Stimulated activated CD8-positive, alpha-beta memory T cell treated with anti-CD3 and anti-CD28 coated beads, Interleukin-15, amount 100 ng/mL, for 48 hours (primary cell): ENCODE measurements around the gene HEATR5A.
"Not testable (repeated sequence)": the region's sequence is repeated elsewhere in the genome, so short reads cannot be mapped to it uniquely, and the experiment has no call there.

ENCODE experiments used
- DNase-seq, 2 donors: peaks; one replicate each; pipeline ENCODE4 v3.0.0-alpha.2; 2020; ENCODE audit warnings: low read depth in 2 of 2

HEATR5A gene

DNA sequence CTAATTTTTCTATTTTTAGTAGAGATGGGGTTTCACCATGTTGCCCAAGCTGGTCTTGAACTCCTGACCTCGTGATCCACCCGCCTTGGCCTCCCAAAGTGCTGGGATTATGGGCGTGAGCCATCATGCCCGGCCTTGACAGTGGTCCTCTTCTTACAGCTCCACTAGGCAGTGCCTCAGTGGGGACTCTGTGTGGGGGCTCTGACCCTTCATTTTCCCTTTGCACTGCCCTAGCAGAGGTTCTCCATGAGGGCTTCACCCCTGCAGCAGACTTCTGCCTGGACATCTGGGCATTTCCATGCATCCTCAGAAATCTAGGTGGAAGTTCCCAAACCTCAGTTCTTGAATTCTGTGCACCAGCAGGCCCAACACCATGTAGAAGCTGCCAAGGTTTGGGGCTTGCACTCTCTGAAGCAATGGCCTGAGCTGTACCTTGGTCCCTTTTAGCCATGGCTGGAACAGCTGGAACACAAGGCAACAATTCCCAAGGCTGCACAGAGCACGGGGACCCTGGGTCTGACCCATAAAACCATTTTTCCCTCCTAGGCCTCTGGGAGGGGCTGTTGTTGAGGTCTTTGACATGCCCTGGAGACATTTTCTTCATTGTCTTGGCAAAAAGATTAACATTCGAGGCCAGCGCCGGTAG, 90.4 kb downstream of the HEATR5A start:
- DNase-seq = not testable (repeated sequence)

- DNase-seq = no peak
Measured at GRCh38 chr14:31326111-31326510, 94.2 kb downstream of the HEATR5A start.

DNA sequence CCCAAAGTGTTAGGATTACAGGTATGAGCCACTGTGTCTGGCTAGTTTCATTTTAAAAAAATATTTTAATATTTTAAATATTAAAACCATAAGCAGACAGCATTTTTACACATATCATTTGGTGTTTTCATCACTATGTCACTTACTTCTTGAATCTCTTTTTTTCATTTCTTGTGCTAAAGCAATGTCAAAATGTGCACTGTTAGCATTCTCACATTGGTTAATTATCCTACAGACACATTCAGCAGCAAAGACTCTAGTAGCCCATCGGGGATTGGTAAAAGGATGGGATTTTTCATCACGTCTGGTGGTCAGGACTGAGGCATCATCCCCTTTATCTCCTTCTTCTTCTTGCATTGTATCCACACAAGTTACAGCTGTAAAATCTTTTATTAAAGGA, 96.9 kb downstream of the HEATR5A start:
- DNase-seq = no peak

DNA sequence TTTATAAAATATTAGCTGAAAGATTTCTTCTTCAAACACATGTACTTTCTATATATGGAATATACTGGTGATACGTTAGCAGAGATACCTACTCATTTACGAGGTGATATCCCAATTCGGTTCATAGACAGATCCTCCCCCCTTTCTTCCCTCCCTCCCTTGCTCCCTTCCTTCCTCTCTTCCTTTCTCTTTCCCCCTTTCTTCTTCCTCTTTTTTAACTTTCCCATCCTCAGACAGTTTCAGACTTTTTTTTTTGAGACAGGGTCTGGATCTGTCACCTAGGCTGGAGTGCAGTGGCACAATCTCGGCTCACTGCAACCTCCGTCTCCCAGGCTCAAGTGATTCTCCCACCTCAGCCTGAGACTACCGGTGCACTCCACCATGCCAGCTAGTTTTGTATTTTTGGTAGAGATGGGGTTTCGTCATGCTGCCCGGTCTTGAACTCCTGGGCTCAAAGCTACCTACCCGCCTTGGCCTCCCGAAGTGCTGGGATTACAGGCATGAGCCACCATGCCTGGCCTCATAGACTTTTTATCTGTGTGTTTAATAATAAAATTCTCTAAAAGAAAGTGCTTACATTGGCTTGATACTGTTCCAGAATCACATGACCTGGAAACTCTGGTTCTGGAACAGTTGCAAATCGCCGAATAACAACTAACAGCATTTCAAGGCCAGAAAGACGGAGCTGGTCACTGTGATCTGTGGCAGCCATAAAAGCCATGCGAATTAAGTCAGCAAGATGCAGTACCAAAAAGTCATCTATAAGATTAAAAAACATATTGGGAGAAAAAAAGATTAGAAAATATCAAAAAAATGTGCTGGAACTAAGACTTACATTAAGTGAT, 99.2 kb downstream of the HEATR5A start:
- DNase-seq = no peak

DNA sequence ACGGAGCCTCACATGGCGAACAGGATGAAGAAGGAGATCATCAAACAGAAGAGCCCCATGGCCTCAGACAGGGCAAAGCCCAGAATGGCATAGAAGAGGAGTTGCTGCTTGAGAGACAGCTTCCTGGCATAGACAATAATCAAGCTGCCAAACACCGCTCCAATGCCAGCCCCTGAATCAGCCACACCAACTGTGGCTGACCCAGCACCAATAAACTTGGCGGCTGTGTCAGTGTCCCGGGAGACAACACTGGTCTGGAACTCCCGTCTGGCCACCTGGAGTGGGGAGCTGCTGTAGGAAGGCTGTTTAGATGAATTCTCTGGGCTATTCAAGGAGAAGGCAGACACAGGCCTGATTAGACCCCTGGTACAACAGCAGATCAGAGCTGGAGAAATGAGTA, 100.1 kb downstream of the HEATR5A start:
- DNase-seq = no peak

GRCh38 chr14:31319701-31320100, 100.6 kb downstream of the HEATR5A start:
- no peak for DNase-seq

DNA sequence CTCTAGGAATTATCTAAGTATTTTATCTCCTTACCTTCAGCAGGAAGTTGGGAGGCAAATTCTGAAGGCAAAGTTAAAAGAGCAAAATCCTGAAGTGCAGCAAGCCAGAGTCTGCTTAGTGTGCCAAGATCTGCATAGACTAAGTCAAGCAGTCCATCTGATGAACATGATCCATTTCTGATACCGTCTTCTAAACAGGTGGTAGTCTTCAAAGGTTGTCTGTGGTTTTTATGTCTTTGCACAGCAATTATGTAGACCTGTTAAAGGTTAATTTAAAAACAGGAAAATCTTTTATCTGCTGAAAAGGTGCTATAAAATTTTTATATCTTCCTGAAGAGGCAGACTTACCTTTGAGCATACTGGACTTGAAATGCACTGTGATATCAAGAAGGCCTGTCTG, 107.4 kb downstream of the HEATR5A start:
- DNase-seq = no peak

GRCh38 chr14:31312370-31312769, 108.0 kb downstream of the HEATR5A start:
- DNase-seq = not testable (repeated sequence)

GRCh38 chr14:31307618-31308017, 112.7 kb downstream of the HEATR5A start:
- DNase-seq = no peak

GRCh38 chr14:31307198-31307597, 113.2 kb downstream of the HEATR5A start:
- no peak for DNase-seq

DNA sequence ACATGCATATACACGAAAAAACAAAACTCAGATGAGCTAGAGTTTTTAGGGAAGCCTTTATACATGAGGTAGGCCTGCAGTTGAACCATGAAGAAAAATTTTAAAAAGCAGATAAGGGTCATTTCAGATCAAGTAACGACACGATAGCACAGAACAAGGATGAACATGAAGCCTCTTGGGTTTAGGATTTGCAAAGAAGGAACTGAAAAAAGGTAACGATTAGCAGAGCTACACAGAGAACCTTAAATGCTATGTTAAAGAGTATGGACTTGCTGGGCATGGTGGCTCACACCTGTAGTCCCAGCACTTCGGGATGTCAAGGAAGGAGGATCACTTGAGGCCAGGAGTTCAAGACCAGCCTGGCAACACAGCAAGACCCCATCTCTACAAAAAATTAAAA, 116.7 kb downstream of the HEATR5A start:
- DNase-seq = no peak

- DNase-seq = no peak
Measured at GRCh38 chr14:31300883-31301282, 119.5 kb downstream of the HEATR5A start.

DNA sequence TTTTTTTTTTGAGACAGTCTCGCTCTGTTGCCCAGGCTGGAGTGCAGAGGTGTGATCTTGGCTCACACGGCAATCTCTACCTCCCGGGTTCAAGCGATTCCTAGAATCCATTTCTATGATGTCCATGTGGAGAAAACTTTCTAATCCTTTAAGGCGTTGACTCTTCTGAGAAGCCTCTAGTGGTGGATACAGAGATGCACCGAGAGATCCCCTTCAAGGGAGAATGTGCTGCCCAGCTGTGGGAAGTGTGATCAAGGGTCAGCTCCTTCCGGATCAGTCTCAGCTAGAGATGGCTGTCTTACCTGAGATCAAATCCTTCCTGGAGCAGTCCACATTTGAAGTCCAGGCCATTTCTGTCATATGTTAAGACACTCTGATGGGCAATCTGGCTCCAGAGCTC, 120.1 kb downstream of the HEATR5A start:
- DNase-seq = no peak

- no peak for DNase-seq
Measured at GRCh38 chr14:31297701-31298344, 122.5 kb downstream of the HEATR5A start.

DNA sequence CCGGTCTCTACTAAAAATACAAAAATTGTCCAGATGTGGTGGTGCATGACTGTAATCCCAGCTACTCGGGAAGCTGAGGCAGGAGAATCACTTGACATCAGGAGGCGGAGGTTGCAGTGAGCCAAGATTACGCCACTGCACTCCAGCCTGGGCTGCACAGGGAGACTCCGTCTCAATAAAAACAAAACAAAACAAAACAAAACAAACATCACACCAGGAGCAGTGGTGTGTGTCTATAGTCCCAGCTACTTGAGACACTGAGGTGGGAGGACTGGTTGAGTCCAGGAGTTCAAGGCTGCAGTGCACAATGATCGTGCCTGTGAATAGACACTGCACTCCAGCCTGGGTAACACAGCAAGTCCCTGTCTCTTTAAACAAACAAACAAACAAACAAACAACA, 123.2 kb downstream of the HEATR5A start:
- no peak for DNase-seq

- no peak for DNase-seq
Measured at GRCh38 chr14:31294746-31295405, 125.5 kb downstream of the HEATR5A start.

DNA sequence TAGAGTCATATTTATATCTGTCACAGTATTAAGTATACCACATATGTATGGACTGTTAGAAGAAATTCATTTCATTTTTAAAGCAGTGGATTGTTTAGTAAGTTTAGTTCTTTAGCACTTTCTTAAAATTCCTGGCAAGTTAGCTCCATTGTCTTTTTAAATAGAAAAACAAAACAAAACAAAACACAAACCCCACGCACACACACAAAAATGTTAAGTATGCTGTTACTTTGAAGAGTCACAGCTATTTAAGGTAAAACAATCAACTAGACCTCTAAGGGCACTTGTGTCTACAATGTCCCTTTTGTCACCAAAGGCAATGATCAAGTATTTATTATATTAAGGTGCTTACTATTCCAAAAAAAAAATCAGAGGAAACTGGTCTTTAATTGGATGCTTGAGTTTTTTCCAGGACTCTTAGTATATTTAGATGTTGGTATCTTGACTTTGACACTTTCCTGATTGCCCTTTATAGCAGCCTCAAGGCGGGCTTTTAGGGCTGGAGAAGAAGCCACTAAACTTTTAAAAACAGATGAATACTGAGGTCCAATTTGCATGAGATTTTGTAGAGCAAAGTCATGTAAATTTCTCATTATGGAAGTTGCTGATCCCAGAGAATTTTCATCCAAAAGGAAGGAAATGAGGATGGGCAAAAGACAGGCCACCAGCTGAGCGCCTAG, 127.3 kb downstream of the HEATR5A start:
- no peak for DNase-seq

DNA sequence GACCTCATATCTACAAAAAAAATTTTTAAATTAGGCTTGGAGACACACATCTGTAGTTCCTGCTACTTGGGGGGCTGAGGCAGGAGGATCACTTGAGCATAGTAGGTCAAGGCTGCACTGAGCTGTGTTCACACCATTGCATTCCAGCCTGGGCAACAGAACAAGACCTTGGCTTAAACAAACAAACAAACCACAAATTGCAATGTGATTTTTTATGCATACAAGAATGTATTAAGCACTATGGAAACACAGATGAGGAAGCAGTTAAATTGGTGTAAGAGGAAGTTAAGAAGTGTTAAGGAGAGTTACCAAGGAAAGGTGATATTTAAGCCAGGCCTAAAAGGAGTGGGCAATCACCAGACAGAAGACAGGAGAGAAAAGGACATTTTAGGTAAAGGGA, 129.1 kb downstream of the HEATR5A start:
- no peak for DNase-seq

DNA sequence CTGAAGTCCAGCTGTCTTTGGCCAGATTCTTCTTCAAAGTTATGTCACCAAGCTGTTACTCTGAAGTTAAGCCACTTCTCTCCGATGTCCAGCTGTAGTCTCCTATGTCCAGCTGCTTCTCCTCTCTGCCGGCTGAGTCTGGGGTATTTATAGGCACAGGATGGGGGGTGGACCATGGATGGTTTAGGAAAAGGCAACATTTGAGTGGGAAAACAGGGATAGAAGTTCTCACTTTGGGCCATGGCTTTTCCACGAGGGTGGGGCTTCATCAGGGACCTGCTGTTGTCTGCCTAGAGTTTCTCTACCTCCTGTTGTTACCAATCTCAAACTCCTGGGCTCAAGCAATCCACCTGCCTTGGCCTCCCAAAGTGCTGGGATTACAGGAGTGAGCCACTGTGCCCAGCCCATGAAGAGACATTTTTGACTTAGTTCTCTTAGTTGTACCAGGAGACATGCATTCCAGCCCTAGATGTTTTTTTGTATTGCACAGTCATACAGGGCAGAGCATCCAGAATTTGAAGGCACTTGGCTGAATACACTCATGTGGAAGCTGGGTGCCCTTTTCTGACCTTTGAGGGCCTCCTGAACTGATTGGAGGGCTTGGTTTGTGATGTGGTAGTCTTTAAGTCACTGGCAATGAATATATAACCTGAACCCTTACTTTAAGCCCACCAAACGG, 132.9 kb downstream of the HEATR5A start:
- no peak for DNase-seq

- DNase-seq = no peak
Measured at GRCh38 chr14:31286456-31287293, 133.7 kb downstream of the HEATR5A start.
